LNCaP clone FGC (cell line): ENCODE results near the gene SRRT.

Source experiments
- DNase-seq: peaks from one replicate; pipeline ENCODE4 v3.0.0-alpha.2; 2011; ENCODE audit warnings: low read depth
- H3K4me3 ChIP-seq: 2 replicates; pipeline ENCODE4 v1.5.1; 2011; ENCODE audit warnings: mild to moderate bottlenecking, low read depth, low read length, control low read depth
- CTCF ChIP-seq: IDR thresholded peaks from 2 replicates; pipeline ENCODE4 v1.5.1; 2012; ENCODE audit warnings: mild to moderate bottlenecking; ENCODE audit not compliant: control insufficient read depth, insufficient read depth; ENCODE audit errors: extremely low read depth

Gene SRRT

DNA sequence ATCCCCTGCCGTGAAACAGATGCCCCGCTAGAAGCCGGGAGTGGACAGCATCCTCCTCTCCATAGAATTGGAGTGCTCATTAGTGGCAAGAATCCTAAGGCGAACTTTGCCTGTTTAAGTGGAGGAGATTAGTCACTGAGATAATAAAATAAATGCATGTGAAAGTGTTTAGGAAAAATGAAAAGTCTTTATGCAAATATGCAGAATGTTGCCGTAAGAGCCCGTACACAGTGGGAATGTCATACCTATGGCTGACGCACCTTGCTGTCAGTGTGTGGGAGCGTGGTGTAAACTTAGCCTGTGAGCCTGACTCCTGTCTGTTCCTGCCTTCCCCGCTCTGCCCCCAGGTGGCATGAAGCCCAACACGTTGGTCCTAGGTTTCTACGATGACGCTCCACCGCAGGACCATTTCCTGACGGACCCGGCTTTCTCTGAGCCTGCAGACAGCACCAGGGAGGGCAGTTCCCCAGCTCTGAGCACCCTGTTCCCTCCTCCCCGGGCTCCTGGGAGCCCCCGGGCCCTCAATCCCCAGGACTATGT is 9.5 kb upstream of the SRRT start:
- no peak for TF ChIP-seq CTCF
- DNase-seq = no peak
- H3K4me3 ChIP-seq = no peak overlapping the region

GRCh38 chr7:100865938-100866728 is 8.8 kb upstream of the SRRT start:
- DNase-seq = no peak
- TF ChIP-seq CTCF = no peak
- H3K4me3 ChIP-seq = no peak overlapping the region; the same call in 1 of the 2 replicates

DNA sequence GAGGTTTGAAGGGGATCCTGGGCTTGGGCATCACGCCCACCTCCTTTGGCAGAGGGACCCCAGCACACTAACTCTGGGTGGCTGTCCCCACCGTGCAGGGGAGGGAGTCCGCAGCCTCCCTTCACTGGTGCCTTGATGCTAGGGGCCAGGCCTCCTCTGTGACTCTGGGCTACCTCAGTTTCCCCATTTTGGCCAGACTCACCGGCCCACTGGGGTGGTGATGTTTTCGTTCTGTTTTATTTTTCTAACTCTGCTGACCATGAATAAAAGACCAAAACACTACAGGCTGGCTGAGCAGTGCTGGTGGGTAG is 8.2 kb upstream of the SRRT start:
- H3K4me3 ChIP-seq = no peak overlapping the region
- no peak for DNase-seq
- TF ChIP-seq CTCF = no peak

DNA sequence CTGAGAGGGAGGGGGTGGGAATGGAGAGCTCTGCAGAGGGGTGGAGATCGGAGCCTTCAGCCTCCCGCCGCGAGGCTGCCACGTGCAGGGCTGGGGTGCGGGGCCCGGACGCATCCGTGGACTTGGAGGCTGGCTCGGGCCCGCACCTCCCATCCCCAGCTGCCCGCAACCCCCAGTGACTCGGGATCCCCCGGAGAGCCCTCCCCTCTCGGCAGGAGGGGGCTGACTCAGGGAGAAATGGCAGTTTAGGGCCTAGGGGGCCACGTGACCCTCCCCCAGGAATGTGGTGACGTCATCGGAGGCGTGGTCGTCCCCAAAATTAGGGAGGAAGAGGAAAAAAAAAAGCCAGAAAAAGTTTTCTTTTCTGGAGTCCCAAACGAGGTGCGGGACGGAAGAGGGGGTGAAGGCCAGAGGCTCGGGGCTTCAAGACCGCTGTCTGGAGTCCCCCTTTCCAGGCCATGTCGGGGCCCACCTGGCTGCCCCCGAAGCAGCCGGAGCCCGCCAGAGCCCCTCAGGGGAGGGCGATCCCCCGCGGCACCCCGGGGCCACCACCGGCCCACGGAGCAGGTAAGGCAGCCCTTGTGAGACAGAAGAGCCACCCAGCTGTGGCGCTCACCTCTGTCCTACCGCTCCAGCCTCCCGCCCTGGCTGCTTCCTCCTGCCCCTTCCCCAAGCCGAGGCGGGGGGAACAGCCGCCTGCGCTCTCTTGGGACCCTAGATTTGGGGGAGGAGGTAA is 7.7 kb upstream of the SRRT start, which contains the start of gene TRIP6:
Gene TRIP6, plus strand, starts transcription at position 348 of the 736 bp plus-strand sequence. Its CDS starts 111 bp downstream, at position 459.
- no peak within 1 kb of the TSS; the same call in 1 of the 2 replicates for H3K4me3 ChIP-seq
- no peak for TF ChIP-seq CTCF
- DNase-seq = no peak

- DNase-seq = no peak
- H3K4me3 ChIP-seq = no peak overlapping the region
- TF ChIP-seq CTCF = no peak
Observed at GRCh38 chr7:100867776-100868485, 7.0 kb upstream of the SRRT start.

- DNase-seq = no peak
- TF ChIP-seq CTCF = no peak
- peak overlapping the region; percentile 93 for H3K4me3 ChIP-seq
Observed at GRCh38 chr7:100873599-100874299, 1.2 kb upstream of the SRRT start.
